ENCODE measurements around the gene GNL1. TPM values are rescaled to one million over a fixed set of nuclear protein-coding genes. Genes with fewer than 3 reads are reported as not detected.
"Not testable (repeated sequence)": the region's sequence is repeated elsewhere in the genome, so short reads cannot be mapped to it uniquely, and the experiment has no call there.

Gene GNL1
- total RNA-seq, 1 experiment from 2014 or later = 78.6 TPM

- DNase-seq (ENCODE audit: low read depth) = no peak
These were observed 58.6 kb downstream of the GNL1 start for GRCh38 chr6:30497714-30498113.

- DNase-seq (ENCODE audit: low read depth) = not testable (repeated sequence)
These were observed 59.1 kb downstream of the GNL1 start for GRCh38 chr6:30497261-30497599.

- DNase-seq (ENCODE audit: low read depth) = no peak
These were observed 60.3 kb downstream of the GNL1 start for GRCh38 chr6:30495993-30496392.

GRCh38 chr6:30495060-30495459 lies 61.2 kb downstream of the GNL1 start:
- DNase-seq (ENCODE audit: low read depth) = not testable (repeated sequence)

- DNase-seq (ENCODE audit: low read depth) = no peak
These were observed 61.9 kb downstream of the GNL1 start for GRCh38 chr6:30494291-30494861.

GRCh38 chr6:30493643-30494250 lies 62.5 kb downstream of the GNL1 start:
- no peak for DNase-seq (ENCODE audit: low read depth)

DNA sequence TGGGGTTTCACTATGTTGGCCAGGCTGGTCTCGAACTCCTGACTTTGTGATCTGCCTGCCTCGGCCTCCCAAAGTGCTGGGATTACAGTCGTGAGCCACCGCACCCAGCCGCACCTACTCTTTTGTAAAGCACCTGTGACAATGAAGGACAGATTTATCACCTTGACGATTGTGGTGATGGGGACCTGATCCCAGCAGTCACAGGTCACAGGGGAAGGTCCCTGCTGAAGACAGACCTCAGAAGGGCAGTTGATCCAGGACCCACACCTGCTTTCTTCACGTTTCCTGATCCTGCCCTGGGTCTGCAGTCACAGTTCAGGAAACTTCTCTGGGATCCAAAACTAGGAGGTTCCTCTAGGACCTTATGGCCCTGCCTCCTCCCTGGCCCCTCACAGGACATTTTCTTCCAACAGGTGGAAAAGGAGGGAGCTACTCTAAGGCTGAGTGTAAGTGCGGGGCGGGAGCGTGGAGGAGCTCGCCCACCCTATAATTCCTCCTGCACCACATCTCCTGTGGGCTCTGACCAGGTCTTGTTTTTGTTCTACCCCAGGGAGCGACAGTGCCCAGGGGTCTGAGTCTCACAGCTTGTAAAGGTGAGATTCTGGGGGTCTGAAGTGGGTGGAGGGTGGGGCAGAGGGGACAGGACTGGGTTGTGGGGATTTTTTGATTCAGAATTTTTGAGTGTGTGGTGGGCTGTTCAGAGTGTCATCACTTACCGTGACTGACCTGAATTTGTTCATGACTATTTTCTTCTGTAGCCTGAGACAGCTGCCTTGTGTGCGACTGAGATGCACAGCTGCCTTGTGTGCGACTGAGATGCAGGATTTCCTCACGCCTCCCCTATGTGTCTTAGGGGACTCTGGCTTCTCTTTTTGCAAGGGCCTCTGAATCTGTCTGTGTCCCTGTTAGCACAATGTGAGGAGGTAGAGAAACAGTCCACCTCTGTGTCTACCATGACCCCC lies 64.0 kb downstream of the GNL1 start:
- DNase-seq (ENCODE audit: low read depth) = no peak

Small RNAs within 50 kb of the gene (small RNA-seq; reads per million reads assigned to genes)
- gene MIR877 = 0.45 reads per million, percentile 51 among the genes with 10 or more reads in this experiment

Other genes starting within 250 kb of the GNL1 start
- 13.2 and 16.3 TPM in 2 replicates for gene TRIM39, start 229.6 kb downstream of the GNL1 start, total RNA-seq (2014; rRNA removed; shearing (Covaris generic))
- 116 and 119 TPM in 2 replicates for gene RPP21, start 211.3 kb downstream of the GNL1 start, total RNA-seq (2014; rRNA removed; shearing (Covaris generic))
- gene HLA-E, start 67.0 kb downstream of the GNL1 start, total RNA-seq (2014; rRNA removed; shearing (Covaris generic)) = 51.5 and 51.9 TPM in 2 replicates
- 12.7 and 21.4 TPM in 2 replicates for gene PRR3, start 806 bp upstream of the GNL1 start, total RNA-seq (2014; rRNA removed; shearing (Covaris generic))
- 72.3 and 77.8 TPM in 2 replicates for gene ABCF1, start 15.0 kb upstream of the GNL1 start, total RNA-seq (2014; rRNA removed; shearing (Covaris generic))
- 27.0 and 29.5 TPM in 2 replicates for gene PPP1R10, start 60.8 kb upstream of the GNL1 start, total RNA-seq (2014; rRNA removed; shearing (Covaris generic))
- gene MRPS18B, start 61.4 kb upstream of the GNL1 start, total RNA-seq (2014; rRNA removed; shearing (Covaris generic)) = 112 and 132 TPM in 2 replicates
- gene ATAT1, start 70.4 kb upstream of the GNL1 start, total RNA-seq (2014; rRNA removed; shearing (Covaris generic)) = 4.5 and 6.6 TPM in 2 replicates
- 10.5 and 16.2 TPM in 2 replicates for gene C6orf136, start 90.6 kb upstream of the GNL1 start, total RNA-seq (2014; rRNA removed; shearing (Covaris generic))
- gene DHX16, start 116.5 kb upstream of the GNL1 start, total RNA-seq (2014; rRNA removed; shearing (Covaris generic)) = 50.2 and 55.5 TPM in 2 replicates
- gene PPP1R18, start 130.2 kb upstream of the GNL1 start, total RNA-seq (2014; rRNA removed; shearing (Covaris generic)) = 86.0 and 109 TPM in 2 replicates
- 11.2 and 18.5 TPM in 2 replicates for gene NRM, start 134.5 kb upstream of the GNL1 start, total RNA-seq (2014; rRNA removed; shearing (Covaris generic))
- gene MDC1, start 160.8 kb upstream of the GNL1 start, total RNA-seq (2014; rRNA removed; shearing (Covaris generic)) = 11.0 and 12.9 TPM in 2 replicates
- gene TUBB, start 163.9 kb upstream of the GNL1 start, total RNA-seq (2014; rRNA removed; shearing (Covaris generic)) = 1,534 and 1,911 TPM in 2 replicates
- gene FLOT1, start 186.2 kb upstream of the GNL1 start, total RNA-seq (2014; rRNA removed; shearing (Covaris generic)) = 67.0 and 73.8 TPM in 2 replicates
- gene IER3, start 188.1 kb upstream of the GNL1 start, total RNA-seq (2014; rRNA removed; shearing (Covaris generic)) = 156 and 195 TPM in 2 replicates